Epithelial cell of proximal tubule (primary cell): Measurements from ENCODE around the gene DUSP7. TPM values are rescaled to one million over a fixed set of nuclear protein-coding genes. Genes with fewer than 3 reads are reported as not detected.

Experiments
- DNase-seq: peaks from one replicate; pipeline ENCODE4 v3.0.0-alpha.2; 2011; ENCODE audit warnings: low read depth
- H3K4me3 ChIP-seq: 2 replicates; pipeline ENCODE4 v1.5.1; 2011; ENCODE audit warnings: low read depth, mild to moderate bottlenecking, low read length
- CTCF ChIP-seq: conservative IDR thresholded peaks from 2 replicates; pipeline ENCODE4 v1.5.1; 2012; ENCODE audit warnings: low read depth, mild to moderate bottlenecking, low read length
- total RNA-seq: library from RNA; depleted of rRNA; stranded (reverse); fragments of >200 nt; gene quantifications from 2 replicates; pipeline ENCODE4 v1.2.3, GENCODE V29; 2015

The DUSP7 gene
- total RNA-seq, 1 donor from 2014 or later = 23.7 TPM

DNA sequence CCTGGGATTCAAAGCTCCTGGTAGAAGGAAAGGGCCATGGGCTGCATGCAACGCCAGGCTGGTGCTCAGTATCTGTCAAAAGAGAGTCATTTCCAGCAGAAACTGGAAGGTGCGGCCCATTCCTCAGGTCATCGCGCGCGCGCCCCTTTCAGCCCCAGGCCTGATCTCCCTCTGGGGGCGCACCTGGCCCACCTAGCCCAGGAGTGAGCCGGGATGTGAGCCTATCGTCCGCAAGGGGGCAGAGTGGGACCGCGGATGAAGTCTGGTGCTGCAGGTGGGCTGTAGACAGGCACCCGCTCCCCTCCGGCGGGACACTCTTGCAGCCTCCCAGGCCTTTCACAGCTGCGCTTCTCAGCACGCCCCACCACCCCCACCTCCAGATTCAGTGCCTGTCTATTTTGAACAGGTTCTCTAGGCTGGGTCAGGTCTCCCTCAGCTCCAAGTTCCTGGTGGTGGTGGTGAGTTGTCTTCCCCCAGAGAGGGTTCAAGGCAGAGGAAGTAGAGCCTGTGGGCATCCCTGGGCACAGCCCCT lies 54.9 kb downstream of the DUSP7 start:
- H3K4me3 ChIP-seq = no peak overlapping the region
- TF ChIP-seq CTCF = peak; percentile 91
- DNase-seq = no peak

- no peak for DNase-seq
- no peak for TF ChIP-seq CTCF
- H3K4me3 ChIP-seq = no peak overlapping the region
Measured at GRCh38 chr3:51999846-52000245, 56.5 kb downstream of the DUSP7 start.

Other genes with a start within 250 kb of the DUSP7 start
- gene IQCF2, start 195.0 kb downstream of the DUSP7 start, total RNA-seq = not detected in 2 replicates
- gene IQCF5, start 181.0 kb downstream of the DUSP7 start, total RNA-seq = not detected in 2 replicates
- not detected in 2 replicates for gene IQCF1, start 153.2 kb downstream of the DUSP7 start, total RNA-seq
- gene RRP9, start 114.7 kb downstream of the DUSP7 start, total RNA-seq = 28.0 and 56.8 TPM in 2 replicates
- 15.4 and 18.8 TPM in 2 replicates for gene PARP3, start 114.2 kb downstream of the DUSP7 start, total RNA-seq
- not detected in 2 replicates for gene GPR62, start 101.2 kb downstream of the DUSP7 start, total RNA-seq
- gene PCBP4, start 89.1 kb downstream of the DUSP7 start, total RNA-seq = 102 and 120 TPM in 2 replicates
- 29.1 and 39.1 TPM in 2 replicates for gene ABHD14B, start 82.5 kb downstream of the DUSP7 start, total RNA-seq
- gene ABHD14A, start 81.5 kb downstream of the DUSP7 start, total RNA-seq = 13.8 and 18.9 TPM in 2 replicates
- 85.7 and 95.8 TPM in 2 replicates for gene ACY1, start 73.0 kb downstream of the DUSP7 start, total RNA-seq
- 1,795 and 2,087 TPM in 2 replicates for gene RPL29, start 60.7 kb downstream of the DUSP7 start, total RNA-seq
- gene POC1A, start 97.9 kb upstream of the DUSP7 start, total RNA-seq = 15.7 and 35.6 TPM in 2 replicates
- gene ALAS1, start 141.6 kb upstream of the DUSP7 start, total RNA-seq = 56.3 and 71.5 TPM in 2 replicates
- not detected in 2 replicates for gene TLR9, start 169.1 kb upstream of the DUSP7 start, total RNA-seq
- gene TWF2, start 182.6 kb upstream of the DUSP7 start, total RNA-seq = 154 and 189 TPM in 2 replicates
- gene PPM1M, start 189.2 kb upstream of the DUSP7 start, total RNA-seq = 6.9 and 8.9 TPM in 2 replicates
- gene WDR82, start 222.1 kb upstream of the DUSP7 start, total RNA-seq = 38.4 and 61.6 TPM in 2 replicates
- 11.9 and 17.6 TPM in 2 replicates for gene GLYCTK, start 231.3 kb upstream of the DUSP7 start, total RNA-seq